PC-3 (cell line): Measurements from ENCODE around the gene SLK.

Source experiments
- EZH2phosphoT487 ChIP-seq: fragments of 300-600 bp; sonication (generic); IDR thresholded peaks from 2 replicates; pipeline ENCODE4 v1.6.1; 2018; ENCODE audit warnings: mild to moderate bottlenecking, antibody characterized with exemption, low read length, borderline replicate concordance
- TF ChIP-seq, protein P1 (sequence below): fragments of 300-600 bp; sonication (generic); conservative IDR thresholded peaks from 2 replicates; pipeline ENCODE4 v1.5.1; 2017; ENCODE audit warnings: antibody characterized with exemption, low read depth, mild to moderate bottlenecking, low read length

DNA sequence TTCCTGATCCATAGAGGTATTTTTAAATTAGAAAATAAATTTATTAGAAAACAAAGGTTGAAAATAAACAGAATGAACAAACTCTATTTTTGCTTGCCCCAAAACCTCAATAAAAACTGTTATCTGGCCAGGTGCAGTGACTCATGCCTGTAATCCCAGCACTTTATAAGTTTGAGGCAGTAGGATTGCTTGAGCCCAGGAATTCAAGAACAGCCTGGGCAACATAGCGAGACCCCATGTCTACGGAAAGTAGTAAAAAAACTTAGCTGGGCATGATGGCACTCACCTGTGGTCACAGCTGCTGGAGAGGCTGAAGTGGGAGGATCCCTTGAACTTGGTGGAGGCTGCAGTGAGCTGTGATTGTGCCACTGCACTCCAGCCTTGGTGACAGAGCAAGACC lies 10.3 kb downstream of the SLK start:
- TF ChIP-seq, protein P1, sequence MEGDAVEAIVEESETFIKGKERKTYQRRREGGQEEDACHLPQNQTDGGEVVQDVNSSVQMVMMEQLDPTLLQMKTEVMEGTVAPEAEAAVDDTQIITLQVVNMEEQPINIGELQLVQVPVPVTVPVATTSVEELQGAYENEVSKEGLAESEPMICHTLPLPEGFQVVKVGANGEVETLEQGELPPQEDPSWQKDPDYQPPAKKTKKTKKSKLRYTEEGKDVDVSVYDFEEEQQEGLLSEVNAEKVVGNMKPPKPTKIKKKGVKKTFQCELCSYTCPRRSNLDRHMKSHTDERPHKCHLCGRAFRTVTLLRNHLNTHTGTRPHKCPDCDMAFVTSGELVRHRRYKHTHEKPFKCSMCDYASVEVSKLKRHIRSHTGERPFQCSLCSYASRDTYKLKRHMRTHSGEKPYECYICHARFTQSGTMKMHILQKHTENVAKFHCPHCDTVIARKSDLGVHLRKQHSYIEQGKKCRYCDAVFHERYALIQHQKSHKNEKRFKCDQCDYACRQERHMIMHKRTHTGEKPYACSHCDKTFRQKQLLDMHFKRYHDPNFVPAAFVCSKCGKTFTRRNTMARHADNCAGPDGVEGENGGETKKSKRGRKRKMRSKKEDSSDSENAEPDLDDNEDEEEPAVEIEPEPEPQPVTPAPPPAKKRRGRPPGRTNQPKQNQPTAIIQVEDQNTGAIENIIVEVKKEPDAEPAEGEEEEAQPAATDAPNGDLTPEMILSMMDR: no peak
- no peak for TF ChIP-seq EZH2phosphoT487
